GM18907 (cell line): ENCODE measurements around the gene YWHAH.

Source experiments
- ATAC-seq: cut with Tn5 transposase; IDR thresholded peaks from one replicate; pipeline ENCODE4 v1.9.1; 2021; ENCODE audit warnings: mild to moderate bottlenecking, moderate library complexity; ENCODE audit not compliant: unreplicated experiment

The YWHAH gene

GRCh38 chr22:31922534-31922933 is 21.8 kb upstream of the YWHAH start:
- ATAC-seq, result no peak

GRCh38 chr22:31923136-31923535 is 21.2 kb upstream of the YWHAH start:
- ATAC-seq, result no peak

GRCh38 chr22:31923747-31924146 is 20.6 kb upstream of the YWHAH start:
- ATAC-seq, result no peak

- ATAC-seq, result no peak
Observed at GRCh38 chr22:31925056-31925455, 19.3 kb upstream of the YWHAH start.

GRCh38 chr22:31926024-31926423 is 18.3 kb upstream of the YWHAH start:
- no peak for ATAC-seq

- ATAC-seq, result no peak
Observed at GRCh38 chr22:31926969-31927368, 17.4 kb upstream of the YWHAH start.

GRCh38 chr22:31927562-31927961 is 16.8 kb upstream of the YWHAH start:
- no peak for ATAC-seq

- no peak for ATAC-seq
Observed at GRCh38 chr22:31929167-31929930, 15.0 kb upstream of the YWHAH start.

GRCh38 chr22:31932863-31933262 is 11.5 kb upstream of the YWHAH start:
- no peak for ATAC-seq

GRCh38 chr22:31933406-31933805 is 10.9 kb upstream of the YWHAH start:
- ATAC-seq, result no peak

- ATAC-seq, result no peak
Observed at GRCh38 chr22:31933816-31934482, 10.4 kb upstream of the YWHAH start.

GRCh38 chr22:31935961-31936635 is 8.2 kb upstream of the YWHAH start:
- no peak for ATAC-seq

- no peak for ATAC-seq
Observed at GRCh38 chr22:31937341-31937740, 7.0 kb upstream of the YWHAH start.

- ATAC-seq, result no peak
Observed at GRCh38 chr22:31938296-31938695, 6.0 kb upstream of the YWHAH start.

- ATAC-seq, result no peak
Observed at GRCh38 chr22:31940506-31940905, 3.8 kb upstream of the YWHAH start.

- ATAC-seq, result no peak
Observed at GRCh38 chr22:31942091-31942490, 2.2 kb upstream of the YWHAH start.

- ATAC-seq, result no peak
Observed at GRCh38 chr22:31943206-31943977, 943 bp upstream of the YWHAH start.

GRCh38 chr22:31944700-31945442 is 536 bp downstream of the YWHAH start:
- ATAC-seq, result peak; percentile 22

GRCh38 chr22:31945443-31945855 is 1.1 kb downstream of the YWHAH start:
- ATAC-seq, result no peak

- no peak for ATAC-seq
Observed at GRCh38 chr22:31945971-31946680, 1.8 kb downstream of the YWHAH start.
